SU-DHL-6 (cell line): ENCODE data around the gene ASB3.

Experiments
- H2AFZ ChIP-seq: fragments of 200-600 bp; sonication (generic); 2 replicates; pipeline ENCODE4 v1.6.1; 2014; ENCODE audit warnings: low read depth, mild to moderate bottlenecking, moderate library complexity, mixed read lengths, antibody characterized with exemption, low read length; ENCODE audit not compliant: severe bottlenecking
- H3F3A ChIP-seq: fragments of 200-600 bp; shearing (Covaris generic); 2 replicates; pipeline ENCODE4 v1.6.0; 2016; ENCODE audit warnings: antibody characterized with exemption, mild to moderate bottlenecking; ENCODE audit not compliant: insufficient read depth
- H3K27ac ChIP-seq: fragments of 200-600 bp; sonication (generic); 2 replicates; pipeline ENCODE4 v1.5.1; 2016; ENCODE audit warnings: low read depth, mild to moderate bottlenecking, low read length, moderate library complexity, mixed read lengths
- H3K27me3 ChIP-seq: fragments of 200-600 bp; sonication (generic), shearing (Covaris generic); 2 replicates; pipeline ENCODE4 v1.6.0; 2014; ENCODE audit warnings: mild to moderate bottlenecking, low read length
- H3K36me3 ChIP-seq: fragments of 200-600 bp; sonication (generic); 2 replicates; pipeline ENCODE4 v1.6.1; 2014; ENCODE audit warnings: mild to moderate bottlenecking, low read length, mixed read lengths
- H3K4me2 ChIP-seq: fragments of 300-600, 200-600 bp; shearing (Covaris generic), sonication (generic); 2 replicates; pipeline ENCODE4 v1.6.0; 2014; ENCODE audit warnings: low read length, low read depth, mild to moderate bottlenecking; ENCODE audit not compliant: poor library complexity, severe bottlenecking
- H3K4me3 ChIP-seq: fragments of 200-600 bp; sonication (generic); 2 replicates; pipeline ENCODE4 v1.5.1; 2014; ENCODE audit warnings: antibody characterized with exemption, low read length, mild to moderate bottlenecking, mixed read lengths; ENCODE audit not compliant: insufficient read depth, poor library complexity, severe bottlenecking
- H3K79me2 ChIP-seq: fragments of 200-600 bp; sonication (generic); 2 replicates; pipeline ENCODE4 v1.6.1; 2014; ENCODE audit warnings: mild to moderate bottlenecking, low read length, moderate library complexity; ENCODE audit not compliant: insufficient read depth
- H3K9ac ChIP-seq: fragments of 200-600 bp; sonication (generic); 2 replicates; pipeline ENCODE4 v1.7.0; 2014; ENCODE audit warnings: mild to moderate bottlenecking, low read length
- H3K9me2 ChIP-seq: fragments of 200-600 bp; sonication (generic); replicated peaks from 2 replicates; pipeline ENCODE4 v1.6.1; 2014; ENCODE audit warnings: low read length; ENCODE audit not compliant: insufficient read depth
- H3K9me3 ChIP-seq: fragments of 200-600 bp; sonication (generic); 2 replicates; pipeline ENCODE4 v1.6.1; 2014; ENCODE audit warnings: low read length, mixed read lengths; ENCODE audit not compliant: insufficient read depth
- H4K20me1 ChIP-seq: fragments of 200-600 bp; sonication (generic); 2 replicates; pipeline ENCODE4 v1.6.1; 2014; ENCODE audit warnings: low read depth, mild to moderate bottlenecking, antibody characterized with exemption, low read length, moderate library complexity, mixed read lengths
- CTCF ChIP-seq: fragments of 200-600 bp; sonication (generic); IDR thresholded peaks from one replicate; pipeline ENCODE4 v1.5.1; 2017; ENCODE audit warnings: antibody characterized with exemption, mild to moderate bottlenecking, low read length, moderate library complexity; ENCODE audit not compliant: insufficient read depth, poor library complexity, severe bottlenecking
- EZH2phosphoT487 ChIP-seq: fragments of 200-600 bp; sonication (generic), shearing (Covaris generic); conservative IDR thresholded peaks from 2 replicates; pipeline ENCODE4 v1.6.1; 2018; ENCODE audit warnings: mild to moderate bottlenecking, antibody characterized with exemption, low read length, moderate library complexity, mixed read lengths

The ASB3 gene

GRCh38 chr2:53641290-53641689, 145.5 kb downstream of the ASB3 start:
- H4K20me1 ChIP-seq, result no peaks in the 10 kb centered on the region
- no peak overlapping the region for H3K27ac ChIP-seq
- H3K36me3 ChIP-seq, result no peaks in the 10 kb centered on the region
- no peak overlapping the region for H3K4me2 ChIP-seq
- no peaks in the 10 kb centered on the region for H3K27me3 ChIP-seq
- H3K9ac ChIP-seq, result no peak overlapping the region
- no peaks in the 10 kb centered on the region for H3K79me2 ChIP-seq
- no peaks in the 10 kb centered on the region for H3F3A ChIP-seq
- H3K9me3 ChIP-seq, result no peaks in the 10 kb centered on the region
- H2AFZ ChIP-seq, result no peak overlapping the region
- no peak for TF ChIP-seq CTCF
- no peak for TF ChIP-seq EZH2phosphoT487
- H3K9me2 ChIP-seq, result no peaks in the 10 kb centered on the region
- no peak overlapping the region for H3K4me3 ChIP-seq

- H3K79me2 ChIP-seq, result no peaks in the 10 kb centered on the region
- H3K9me3 ChIP-seq, result no peaks in the 10 kb centered on the region
- no peak overlapping the region for H3K4me2 ChIP-seq
- H3F3A ChIP-seq, result no peaks in the 10 kb centered on the region
- H3K9ac ChIP-seq, result no peak overlapping the region
- TF ChIP-seq CTCF, result no peak
- TF ChIP-seq EZH2phosphoT487, result no peak
- H3K27me3 ChIP-seq, result no peaks in the 10 kb centered on the region
- no peaks in the 10 kb centered on the region for H3K36me3 ChIP-seq
- no peak overlapping the region for H3K4me3 ChIP-seq
- no peaks in the 10 kb centered on the region for H3K9me2 ChIP-seq
- H4K20me1 ChIP-seq, result no peaks in the 10 kb centered on the region
- H2AFZ ChIP-seq, result no peak overlapping the region
- no peak overlapping the region for H3K27ac ChIP-seq
Measured at GRCh38 chr2:53640466-53640865, 146.3 kb downstream of the ASB3 start.

- Histone ChIP-seq H3K9ac (no peak overlapping the region), H3K9me2 (no peaks in the 10 kb centered on the region), H3K4me2 (no peak overlapping the region), H3K4me3 (no peak overlapping the region), H4K20me1 (no peaks in the 10 kb centered on the region), H3K79me2 (no peaks in the 10 kb centered on the region), H3K27me3 (no peaks in the 10 kb centered on the region), H3F3A (no peaks in the 10 kb centered on the region), H3K27ac (no peak overlapping the region), H3K36me3 (no peaks in the 10 kb centered on the region), H2AFZ (no peak overlapping the region), H3K9me3 (no peaks in the 10 kb centered on the region)
- no peak for TF ChIP-seq EZH2phosphoT487
- TF ChIP-seq CTCF, result no peak
Measured at GRCh38 chr2:53636596-53636995, 150.2 kb downstream of the ASB3 start.
